ENCODE measurements around the gene C5orf15.

Gene C5orf15

DNA sequence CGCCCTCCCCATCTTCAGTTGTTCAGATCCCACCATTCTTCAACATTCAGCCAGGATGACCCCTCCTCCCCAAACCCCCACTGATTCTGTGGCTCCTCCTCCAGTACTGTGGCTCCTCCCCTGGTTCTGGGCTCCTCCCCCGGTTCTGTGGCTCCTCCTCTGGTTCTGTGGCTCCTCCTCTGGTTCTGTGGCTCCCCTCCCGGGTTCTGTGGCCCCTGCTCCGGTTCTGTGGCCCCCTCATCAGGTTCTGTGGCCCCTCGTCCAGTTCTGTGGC lies 32.8 kb downstream of the C5orf15 start:
- DNase-seq, result no peak

DNA sequence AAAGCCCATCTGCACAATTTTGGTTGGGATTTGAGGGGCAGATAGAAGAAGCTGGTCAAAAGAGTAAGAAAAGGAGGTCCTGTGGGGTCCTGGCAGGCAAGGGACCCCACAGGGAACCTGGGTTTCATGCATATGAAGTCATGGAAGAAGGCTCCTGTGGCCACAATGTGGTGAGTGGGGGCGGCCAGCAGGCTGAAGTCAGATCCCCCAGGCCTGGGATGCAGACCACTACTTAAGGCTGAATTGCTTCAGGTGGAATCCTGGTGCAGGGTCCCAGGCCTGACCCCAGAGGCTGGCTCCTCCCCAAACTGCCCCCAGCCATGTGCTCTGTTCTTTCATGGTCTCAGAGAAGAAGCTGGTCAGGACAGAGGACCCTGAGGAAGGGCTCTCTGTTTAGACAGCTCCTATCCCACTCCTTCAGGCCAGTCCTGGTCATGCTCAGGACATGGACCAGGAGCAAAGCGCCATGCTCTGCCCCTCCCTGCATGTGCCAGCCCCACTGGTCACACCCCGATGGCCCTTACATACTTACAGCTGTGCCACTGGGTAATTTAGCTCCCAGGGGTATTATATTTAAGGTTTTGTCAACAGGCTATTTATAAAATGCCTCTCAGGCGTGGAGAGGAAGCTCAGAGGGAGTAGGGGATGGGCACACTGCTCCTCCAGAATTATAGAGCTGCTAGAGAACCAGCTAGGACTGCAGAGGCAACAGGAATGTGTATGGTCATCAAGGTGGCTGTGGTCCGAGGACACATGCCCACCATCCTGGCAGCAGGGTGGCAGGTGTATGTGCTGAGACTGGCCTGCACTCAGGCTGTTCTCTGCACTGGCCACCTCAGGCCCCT lies 33.4 kb downstream of the C5orf15 start:
- no peak for DNase-seq

GRCh38 chr5:133934311-133934710 lies 34.1 kb downstream of the C5orf15 start:
- DNase-seq, result no peak

DNA sequence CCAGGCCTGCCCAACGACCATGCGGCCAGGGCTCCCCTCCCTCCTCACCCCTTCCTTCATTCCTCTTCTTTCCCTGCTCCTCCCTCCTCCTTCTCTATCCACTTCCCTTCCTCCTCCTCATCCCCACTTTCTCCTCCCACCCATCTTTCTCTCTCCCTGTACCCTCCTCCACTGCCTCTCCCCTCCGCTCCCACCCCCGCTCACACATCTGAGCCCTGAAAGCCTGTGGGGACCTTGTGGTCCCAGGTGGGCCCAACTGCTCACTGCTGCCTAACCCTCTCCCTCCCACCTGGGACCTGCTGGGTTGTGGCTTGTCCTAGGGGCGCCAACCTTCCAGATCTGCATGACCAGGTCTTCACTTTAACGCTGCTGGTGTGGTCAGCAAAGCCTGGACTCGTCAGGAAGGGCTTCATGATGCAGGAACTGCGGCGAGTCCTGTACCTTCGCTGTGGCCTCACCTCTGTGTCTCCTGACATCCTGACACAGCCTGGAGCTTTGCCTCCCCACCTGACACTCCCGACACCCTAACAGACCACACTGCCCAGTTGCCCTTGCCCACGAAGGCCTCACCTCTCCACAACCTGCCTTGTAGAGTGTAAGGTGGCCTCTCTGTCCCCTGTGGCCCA lies 34.6 kb downstream of the C5orf15 start:
- no peak for DNase-seq

DNA sequence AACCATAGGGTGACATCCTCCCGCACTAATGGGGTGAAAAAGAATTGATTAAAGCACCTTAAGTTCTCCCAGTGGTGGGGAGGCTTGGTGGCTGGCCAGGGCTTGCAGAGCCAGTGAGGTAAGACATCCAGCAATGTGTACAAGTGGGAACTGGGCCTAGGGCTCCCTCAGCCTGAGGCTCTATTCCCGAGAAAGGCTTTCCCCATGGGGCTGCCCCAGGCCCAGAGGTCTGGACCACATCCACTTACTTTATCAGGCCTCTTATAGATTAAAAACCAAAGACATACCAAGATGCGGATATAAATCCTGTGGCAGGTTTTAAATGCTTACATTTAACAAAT lies 35.3 kb downstream of the C5orf15 start:
- DNase-seq, result no peak

DNA sequence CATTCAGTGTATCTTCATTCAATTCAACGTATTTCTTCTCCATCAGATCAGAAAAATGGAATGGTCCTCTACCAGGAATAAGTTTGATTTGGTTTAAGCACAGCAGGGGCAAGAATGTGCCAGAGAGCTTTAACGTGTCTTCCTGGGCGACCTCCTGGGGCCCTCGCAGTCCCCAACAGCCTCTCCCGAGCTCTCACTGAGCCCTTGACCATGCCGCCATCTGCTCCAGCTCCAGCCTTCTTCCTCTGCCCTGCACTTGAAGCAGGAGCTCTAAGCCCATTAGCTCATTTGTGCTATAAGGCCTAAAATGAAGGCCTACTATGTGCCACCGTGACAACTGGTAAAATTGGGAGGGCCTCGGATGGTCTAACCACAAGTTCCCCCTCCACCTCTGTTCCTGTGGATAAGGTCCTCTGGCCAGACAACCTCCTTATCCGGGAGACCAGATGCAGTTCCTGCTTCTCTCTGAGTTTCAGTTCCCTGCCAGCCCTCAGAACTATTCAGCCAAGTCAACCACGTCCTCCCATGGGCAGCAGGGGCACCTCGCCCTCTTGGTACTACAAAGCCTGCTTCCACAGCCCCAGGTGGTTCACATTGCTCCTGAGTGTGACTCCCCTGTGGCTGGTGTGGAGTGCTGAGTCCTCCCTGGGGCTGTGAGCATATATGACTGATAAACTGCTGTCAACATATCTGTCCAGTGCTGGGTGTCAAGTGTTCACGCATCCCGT lies 35.8 kb downstream of the C5orf15 start:
- DNase-seq, result no peak

DNA sequence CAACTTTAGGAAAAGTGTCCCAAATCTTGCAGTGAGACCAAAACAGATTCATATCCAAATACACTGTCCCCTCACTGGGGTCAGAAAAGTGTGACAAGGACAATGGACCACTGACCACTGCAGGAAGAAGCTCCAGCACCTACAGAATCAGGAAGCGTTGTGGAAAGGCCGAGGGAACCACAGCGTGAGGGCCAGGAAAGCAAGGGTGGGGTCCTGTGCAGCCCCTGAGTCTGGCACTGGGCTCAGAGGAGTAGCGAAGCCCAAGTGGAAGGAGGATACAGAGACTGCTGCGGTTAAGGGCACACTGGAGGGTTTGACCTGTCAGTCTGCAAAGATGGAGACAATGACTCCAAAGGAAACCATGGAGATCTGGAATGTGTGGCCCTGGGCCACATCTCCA lies 36.9 kb downstream of the C5orf15 start:
- DNase-seq, result no peak

DNA sequence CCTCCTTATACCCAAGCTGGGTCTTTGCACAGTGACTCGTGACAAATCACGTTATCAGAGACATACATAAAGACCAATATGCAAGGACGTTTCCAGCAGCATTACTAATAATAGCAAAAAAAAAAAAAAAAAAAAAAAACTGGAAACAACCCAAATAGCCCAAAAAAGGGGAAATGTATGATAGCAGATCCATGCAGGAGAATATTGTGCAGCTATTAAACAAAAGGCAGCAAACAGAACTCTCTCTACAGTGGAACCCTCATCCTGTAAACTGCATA lies 37.7 kb downstream of the C5orf15 start:
- no peak for DNase-seq

DNA sequence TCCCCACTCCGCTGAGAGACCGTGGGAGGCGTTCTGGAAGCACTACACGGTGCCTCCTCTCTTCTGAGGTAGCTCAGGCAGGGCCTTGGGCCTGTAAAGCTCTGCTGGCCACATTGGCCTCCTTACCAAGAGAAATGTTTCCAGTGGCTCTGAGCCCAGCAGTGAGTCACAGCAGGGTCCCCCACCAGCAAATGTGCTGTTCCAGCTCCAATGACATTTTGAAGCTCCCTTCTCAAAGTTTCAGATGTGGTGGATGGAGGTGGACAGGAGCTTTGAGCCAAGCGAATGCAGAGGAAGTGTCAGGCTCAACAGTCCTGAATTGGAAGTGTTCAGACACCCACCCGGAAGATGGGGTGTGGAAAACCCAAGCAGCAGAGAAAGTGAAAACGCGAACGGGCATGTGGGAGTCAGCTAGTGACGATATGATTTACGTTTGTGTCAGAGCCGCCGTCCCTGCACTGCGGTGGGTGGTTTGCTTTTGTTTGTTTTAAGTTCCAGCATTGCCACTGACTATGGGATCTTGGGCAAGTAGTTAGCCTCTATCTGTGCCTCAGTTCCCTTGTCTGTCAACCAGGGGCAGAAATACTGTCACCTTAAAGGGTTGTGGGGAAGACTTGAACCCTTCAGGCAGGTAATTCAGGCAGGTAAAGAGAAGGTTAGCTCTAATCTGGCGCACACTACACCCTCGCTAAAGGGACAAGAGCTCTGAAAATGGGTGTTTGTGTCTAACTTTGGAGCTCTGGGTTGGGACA lies 38.2 kb downstream of the C5orf15 start:
- peak; percentile 86 for DNase-seq

DNA sequence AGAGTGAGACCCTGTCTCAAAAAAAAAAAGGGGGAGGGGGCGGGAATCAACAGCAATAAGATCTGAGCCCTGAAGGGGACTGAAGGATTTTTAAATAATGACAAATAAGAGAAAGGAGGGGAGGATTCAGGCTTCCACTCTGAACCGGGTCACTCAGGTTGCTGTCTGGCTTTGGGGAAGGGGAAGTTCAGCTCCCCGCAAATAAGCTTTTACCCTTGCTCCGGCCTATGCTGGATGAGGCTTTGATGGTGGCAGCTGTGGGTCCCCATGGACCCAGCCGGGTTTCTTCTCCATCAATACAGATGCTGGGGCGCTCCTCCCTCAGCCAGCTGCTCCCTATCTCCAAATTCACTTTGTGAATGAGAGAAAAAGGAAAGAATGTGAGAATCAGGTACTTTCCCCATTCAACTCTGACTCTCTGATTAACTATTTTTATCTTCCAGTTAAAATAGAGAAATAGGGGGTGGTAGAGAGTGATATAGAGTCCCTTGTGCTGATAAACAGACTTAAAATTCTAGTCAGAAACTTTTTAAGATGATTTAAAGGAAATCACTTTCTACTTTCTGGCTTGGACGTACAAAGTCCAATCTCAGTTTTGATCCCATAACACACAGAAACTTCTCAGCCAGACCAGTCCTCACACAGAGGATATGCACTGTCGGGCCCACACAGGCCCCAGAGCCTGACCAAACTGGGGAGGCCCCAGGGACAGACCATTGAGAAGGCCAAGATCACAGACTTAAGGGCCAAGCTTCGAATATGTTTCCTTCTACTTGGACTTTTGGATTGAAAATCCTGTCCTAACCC lies 39.6 kb downstream of the C5orf15 start:
- DNase-seq, result no peak

DNA sequence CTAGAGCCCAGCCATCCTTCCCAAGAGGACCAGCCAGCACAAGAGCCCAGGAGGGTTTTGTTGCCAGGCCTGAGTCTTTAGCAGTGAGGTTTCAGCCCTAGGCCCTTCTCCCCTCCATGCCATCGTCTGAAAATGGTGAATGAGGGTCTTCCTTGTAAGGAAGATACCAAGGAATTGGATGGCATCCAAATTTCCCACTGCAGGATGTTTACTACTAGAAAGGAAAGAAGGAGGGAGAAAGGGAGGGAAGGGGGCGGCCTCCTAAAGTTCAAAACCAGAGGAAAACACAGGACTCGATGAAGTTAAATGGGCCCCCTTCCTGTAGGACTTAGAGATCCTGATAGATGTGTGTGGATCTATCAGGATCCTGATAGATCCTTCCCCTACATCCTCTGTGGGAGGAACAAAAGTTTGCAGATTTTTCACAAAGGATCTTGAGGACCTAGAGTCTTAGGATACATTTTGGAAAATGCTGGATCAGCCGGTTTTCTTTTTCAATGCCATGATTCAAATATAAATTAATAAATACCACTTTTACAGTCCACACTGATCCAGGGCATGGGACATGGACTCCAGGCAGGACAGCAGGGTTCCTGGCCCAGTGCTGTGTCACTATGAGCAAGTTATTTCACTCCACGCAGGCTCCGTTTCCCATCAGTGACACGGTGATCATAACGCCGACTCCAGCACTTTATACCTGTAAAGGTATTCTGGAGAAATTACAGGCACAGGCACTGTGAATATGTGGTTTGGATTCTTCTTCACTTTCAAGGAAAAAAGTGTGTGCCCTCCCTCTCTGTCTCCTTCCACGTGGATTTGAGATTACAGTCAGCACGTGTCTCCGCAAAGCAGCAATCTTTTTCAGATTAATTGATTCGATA lies 40.9 kb downstream of the C5orf15 start:
- no peak for DNase-seq

GRCh38 chr5:133926489-133927299 lies 41.7 kb downstream of the C5orf15 start:
- DNase-seq, result no peak

DNA sequence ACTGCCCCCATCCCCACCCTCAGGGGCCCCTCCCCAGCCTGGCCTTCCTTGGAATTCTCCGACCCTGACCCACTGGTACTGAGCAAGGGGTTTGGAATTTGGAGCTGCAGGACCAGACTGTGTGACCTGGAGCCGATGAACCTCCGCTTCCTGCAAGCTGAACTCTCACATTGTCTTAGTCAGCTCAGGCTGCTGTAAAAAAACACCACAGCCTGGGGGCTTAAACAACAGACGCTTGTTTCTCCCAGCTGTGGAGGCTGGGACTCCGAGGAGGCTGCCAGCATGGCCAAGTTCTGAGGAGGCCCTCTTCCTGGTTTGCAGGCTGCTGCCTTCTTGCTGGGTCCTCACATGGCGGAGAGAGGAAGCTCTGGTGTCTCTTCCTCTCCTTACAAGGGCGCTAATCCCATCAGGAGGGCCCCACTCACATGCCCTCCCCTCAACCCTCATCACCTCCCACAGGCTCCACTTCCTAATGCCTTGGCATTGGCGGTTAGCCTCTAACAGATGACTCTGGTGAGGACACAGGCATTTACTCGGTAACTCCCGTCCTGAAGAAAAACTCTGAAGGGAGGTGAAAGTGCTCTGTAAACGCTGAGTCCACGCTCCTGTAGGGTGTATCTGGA lies 42.4 kb downstream of the C5orf15 start:
- no peak for DNase-seq

DNA sequence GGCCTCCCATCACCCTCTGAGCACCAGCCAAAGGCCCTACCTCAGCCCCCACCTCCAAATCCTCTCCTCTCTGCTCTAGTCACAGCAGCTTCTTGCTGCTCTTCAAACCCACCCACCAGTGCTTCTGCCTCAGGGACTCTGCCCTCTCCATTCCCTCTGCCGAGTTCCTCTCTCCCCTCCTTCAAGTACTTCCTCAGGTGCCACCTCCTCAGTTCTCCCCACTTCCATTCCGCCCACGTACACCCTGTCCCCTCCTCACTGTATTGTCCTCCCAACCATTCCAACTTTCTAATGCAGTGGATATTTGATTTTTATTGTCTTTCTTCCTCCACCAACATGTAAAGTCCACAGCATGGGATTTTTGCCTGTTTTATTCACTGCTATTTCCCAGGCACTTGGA lies 43.2 kb downstream of the C5orf15 start:
- DNase-seq, result no peak

DNA sequence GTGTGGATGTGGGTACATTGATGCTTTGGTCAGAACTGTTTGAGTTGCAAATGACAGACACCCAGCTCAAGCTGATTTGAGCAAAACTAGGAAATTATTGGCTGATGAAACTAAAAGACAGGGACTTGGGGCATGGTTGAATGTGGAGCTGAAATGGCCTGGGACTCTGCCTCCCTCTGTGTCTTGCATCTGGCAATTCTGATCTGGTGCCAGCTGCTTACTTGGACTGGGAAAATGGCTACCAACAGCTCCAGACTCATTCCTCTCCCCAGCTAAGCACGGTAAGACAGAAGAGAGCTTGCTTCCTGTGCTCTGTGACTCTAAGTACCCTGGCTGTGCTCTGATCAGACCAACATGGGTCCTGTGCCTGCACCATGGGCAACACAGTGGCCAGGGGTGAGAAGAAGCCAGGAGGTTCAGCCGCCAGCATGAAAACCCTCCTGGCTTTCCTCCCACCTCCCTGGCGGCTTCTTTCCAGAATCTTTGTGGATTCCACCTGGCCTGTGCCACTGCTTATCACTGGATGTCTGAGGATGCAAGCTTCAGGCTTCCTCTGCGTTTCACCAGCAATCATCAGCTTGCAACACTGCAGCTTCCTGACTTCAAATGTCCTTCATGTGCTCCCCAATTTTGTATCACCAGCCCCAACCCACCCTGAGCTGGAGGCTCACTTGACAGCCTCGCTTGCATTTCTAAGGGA lies 44.1 kb downstream of the C5orf15 start:
- DNase-seq, result no peak

- no peak for DNase-seq
These were observed 46.4 kb downstream of the C5orf15 start for GRCh38 chr5:133921979-133922378.

- no peak for DNase-seq
These were observed 47.4 kb downstream of the C5orf15 start for GRCh38 chr5:133921069-133921468.

GRCh38 chr5:133919148-133920136 lies 49.0 kb downstream of the C5orf15 start:
- DNase-seq, result no peak

DNA sequence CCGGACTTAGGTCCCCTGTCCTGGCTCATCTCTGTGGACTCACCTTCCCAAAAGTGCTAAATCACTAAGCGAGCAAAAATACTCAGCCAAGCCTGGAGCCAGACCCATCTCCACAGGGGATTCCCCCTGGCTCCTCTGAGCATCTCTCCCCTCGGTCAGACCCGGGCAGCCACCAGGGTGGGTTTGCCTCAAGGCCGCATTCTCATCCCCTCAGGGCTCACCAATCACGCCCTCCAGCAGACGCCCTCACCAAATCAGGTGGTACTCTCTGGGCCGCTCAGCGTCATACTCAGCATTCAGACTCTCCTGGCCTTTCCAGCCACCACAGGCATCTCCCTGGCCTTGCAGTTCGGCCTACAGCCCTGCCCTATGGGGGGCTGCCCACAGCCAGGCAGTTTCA lies 49.7 kb downstream of the C5orf15 start:
- no peak for DNase-seq

Measured in activated effector memory CD4-positive, alpha-beta T cell treated with anti-CD3 and anti-CD28 coated beads, Interleukin-2, amount 50 U/mL, for 16 hours (primary cell).